Peyer's patch (tissue), 4 donors: ENCODE results near the gene EFNA5. TPM values are rescaled to one million over a fixed set of nuclear protein-coding genes. Genes with fewer than 3 reads are reported as not detected.

Source experiments
- DNase-seq, 3 donors: peaks; one replicate each; pipeline ENCODE4 v3.0.0-alpha.2; 2017 to 2019
- H3K27ac ChIP-seq, 4 donors: fragments of 200-600 bp; sonication (generic); one replicate each; pipeline ENCODE4 v1.5.1; 2016 to 2019
- H3K27me3 ChIP-seq, 2 donors: fragments of 200-600 bp; sonication (generic); one replicate each; pipeline ENCODE4 v1.5.1; 2019
- H3K36me3 ChIP-seq, 3 donors: fragments of 200-600 bp; sonication (generic); one replicate each; pipeline ENCODE4 v1.5.1; 2016 to 2019
- H3K4me1 ChIP-seq, 4 donors: fragments of 200-600 bp; sonication (generic); one replicate each; pipeline ENCODE4 v1.5.1; 2016 to 2019
- H3K4me3 ChIP-seq, 4 donors: fragments of 200-600 bp; sonication (generic); 1 replicate in 3 of 4; 2 replicates in 1 of 4; pipeline ENCODE4 v1.5.1; 2016 to 2019; ENCODE audit warnings: mild to moderate bottlenecking in 1 of 4
- H3K9me3 ChIP-seq, 4 donors: fragments of 200-600 bp; sonication (generic); one replicate each; pipeline ENCODE4 v1.5.1; 2016 to 2019; ENCODE audit warnings: mild to moderate bottlenecking in 1 of 4
- CTCF ChIP-seq, 6 experiments: fragments of 450-650 bp in 4 of 6; fragments of 200-600 bp in 2 of 6; sonication (generic) in 1 of 6; IDR thresholded peaks; one replicate each; pipeline ENCODE4 v1.5.1; 2017 to 2019; ENCODE audit warnings: antibody characterized with exemption in 6 of 6, mild to moderate bottlenecking in 3 of 6, moderate library complexity in 1 of 6
- POLR2A ChIP-seq, 2 donors: fragments of 450-650 bp; IDR thresholded peaks; one replicate each; pipeline ENCODE4 v1.5.1; 2017; ENCODE audit warnings: antibody characterized with exemption in 2 of 2, mild to moderate bottlenecking in 2 of 2, moderate library complexity in 2 of 2
- total RNA-seq, 4 donors: library from RNA; depleted of rRNA; stranded (reverse); fragments of >200 nt; gene quantifications; one replicate each; pipeline ENCODE4 v1.1.0, GENCODE V29; 2016

EFNA5 gene
- total RNA-seq, 4 donors from 2014 or later, result 1.1 to 27.5 (median 1.1) TPM; not detected in 1

- Histone ChIP-seq H3K9me3 (no peaks in the 10 kb centered on the region), H3K4me1 (peaks cover 0 to 6% (median 0%) of the 10 kb centered on the region in 4 donors), H3K27me3 (no peaks in the 10 kb centered on the region), H3K27ac (no peak overlapping the region), H3K4me3 (no peak overlapping the region), H3K36me3 (no peaks in the 10 kb centered on the region)
- TF ChIP-seq CTCF (IDR thresholded peaks at IDR 0.05), result no peak
- no peak for TF ChIP-seq POLR2A (IDR thresholded peaks at IDR 0.05)
- DNase-seq, result no peak
Observed at GRCh38 chr5:107570181-107570580, 100.6 kb downstream of the EFNA5 start.

GRCh38 chr5:107567901-107568671, 102.7 kb downstream of the EFNA5 start:
- Histone ChIP-seq H3K27me3 (no peaks in the 10 kb centered on the region), H3K9me3 (no peaks in the 10 kb centered on the region), H3K27ac (no peak overlapping the region), H3K4me3 (no peak overlapping the region), H3K36me3 (no peaks in the 10 kb centered on the region), H3K4me1 (peaks cover 0 to 6% (median 0%) of the 10 kb centered on the region in 4 donors)
- DNase-seq, result no peak
- TF ChIP-seq CTCF (IDR thresholded peaks at IDR 0.05) (no peak), POLR2A (IDR thresholded peaks at IDR 0.05) (no peak)

GRCh38 chr5:107566986-107567385, 103.8 kb downstream of the EFNA5 start:
- Histone ChIP-seq H3K27ac (no peak overlapping the region), H3K4me3 (no peak overlapping the region), H3K27me3 (no peaks in the 10 kb centered on the region), H3K36me3 (no peaks in the 10 kb centered on the region), H3K4me1 (peaks cover 0 to 6% (median 0%) of the 10 kb centered on the region in 4 donors), H3K9me3 (no peaks in the 10 kb centered on the region)
- no peak for DNase-seq
- TF ChIP-seq CTCF (IDR thresholded peaks at IDR 0.05) (no peak), POLR2A (IDR thresholded peaks at IDR 0.05) (no peak)

- DNase-seq, result no peak
- Histone ChIP-seq H3K4me1 (peaks cover 0 to 3% (median 0%) of the 10 kb centered on the region in 4 donors), H3K9me3 (no peaks in the 10 kb centered on the region), H3K4me3 (no peak overlapping the region), H3K27ac (no peak overlapping the region), H3K36me3 (no peaks in the 10 kb centered on the region), H3K27me3 (no peaks in the 10 kb centered on the region)
- TF ChIP-seq POLR2A (IDR thresholded peaks at IDR 0.05), result no peak
- TF ChIP-seq CTCF (IDR thresholded peaks at IDR 0.05), result no peak
Observed at GRCh38 chr5:107565791-107566767, 104.7 kb downstream of the EFNA5 start.

GRCh38 chr5:107564931-107565372, 105.8 kb downstream of the EFNA5 start:
- no peak for TF ChIP-seq CTCF (IDR thresholded peaks at IDR 0.05)
- no peak for TF ChIP-seq POLR2A (IDR thresholded peaks at IDR 0.05)

More at GRCh38 chr5:107564931-107565372, 105.8 kb downstream of the EFNA5 start:
- Histone ChIP-seq H3K4me3 (no peak overlapping the region), H3K9me3 (no peaks in the 10 kb centered on the region), H3K27me3 (no peaks in the 10 kb centered on the region), H3K36me3 (no peaks in the 10 kb centered on the region), H3K27ac (no peak overlapping the region), H3K4me1 (no peaks in the 10 kb centered on the region)
- no peak for DNase-seq
